ENCODE measurements around the gene GAPVD1. TPM values are rescaled to one million over a fixed set of nuclear protein-coding genes. Genes with fewer than 3 reads are reported as not detected.

GAPVD1 gene
- total and polyA plus RNA-seq, 2 of the 13 experiments (the other 11 are each of a cell fraction or from before 2014, with no cell fraction given), result 11.1 to 33.2 TPM

- TF ChIP-seq ZBTB3 (CRISPR knock-in tag; IDR thresholded peaks at IDR 0.05; ENCODE audit: borderline replicate concordance, low read depth) (no peak), DPF2 (CRISPR knock-in tag; IDR thresholded peaks at IDR 0.05; ENCODE audit: borderline replicate concordance, low read depth) (no peak), FOSL1 (CRISPR knock-in tag; IDR thresholded peaks at IDR 0.05; ENCODE audit: borderline replicate concordance) (no peak), ZNF841 (CRISPR knock-in tag; IDR thresholded peaks at IDR 0.05; ENCODE audit: borderline replicate concordance) (no peak), ZNF580 (CRISPR knock-in tag; IDR thresholded peaks at IDR 0.05; ENCODE audit: borderline replicate concordance, low read depth) (no peak), AHDC1 (CRISPR knock-in tag; IDR thresholded peaks at IDR 0.05; ENCODE audit: borderline replicate concordance) (no peak), ZNF546 (CRISPR knock-in tag; conservative IDR thresholded peaks at IDR 0.05) (no peak), ZNF263 (CRISPR knock-in tag; IDR thresholded peaks at IDR 0.05) (no peak), ZNF17 (CRISPR knock-in tag; IDR thresholded peaks at IDR 0.05) (no peak), IRF9 (CRISPR knock-in tag; IDR thresholded peaks at IDR 0.05; ENCODE audit: borderline replicate concordance) (no peak), ZNF142 (CRISPR knock-in tag; IDR thresholded peaks at IDR 0.05) (peak; percentile 21; the same call in 1 of the 2 replicates), TSC22D2 (CRISPR knock-in tag; IDR thresholded peaks at IDR 0.05; ENCODE audit: borderline replicate concordance) (no peak), ZNF766 (CRISPR knock-in tag; IDR thresholded peaks at IDR 0.05; ENCODE audit: borderline replicate concordance) (0 out of 2 replicates have a peak, but pooled peaks have one; percentile 26)
Observed at GRCh38 chr9:125241863-125242739, 19.5 kb upstream of the GAPVD1 start (continued).
